8988T (cell line): ENCODE results near the gene HCN3.
A peak's percentile ranks its signal among the peaks of the same experiment; 100 is the strongest.
"Not testable (repeated sequence)": the region's sequence is repeated elsewhere in the genome, so short reads cannot be mapped to it uniquely, and the experiment has no call there.

Experiments
- DNase-seq: peaks from one replicate; pipeline ENCODE4 v3.0.0; 2011

HCN3 gene

GRCh38 chr1:155277070-155277901 is at the start of gene HCN3:
Gene HCN3 (plus strand): TSS chr1:155277463. CDS start chr1:155277591, 128 bp downstream.
- DNase-seq = peak; percentile 96

- no peak for DNase-seq
These were observed 49.2 kb upstream of the HCN3 start for GRCh38 chr1:155228096-155228427.

- DNase-seq = not testable (repeated sequence)
These were observed 46.0 kb upstream of the HCN3 start for GRCh38 chr1:155231302-155231701.

GRCh38 chr1:155232001-155232978 is 45.0 kb upstream of the HCN3 start:
- DNase-seq = not testable (repeated sequence)

- not testable (repeated sequence) for DNase-seq
These were observed 43.8 kb upstream of the HCN3 start for GRCh38 chr1:155233502-155233901.

- DNase-seq = not testable (repeated sequence)
These were observed 41.9 kb upstream of the HCN3 start for GRCh38 chr1:155235375-155235774.

- DNase-seq = no peak
These were observed 40.8 kb upstream of the HCN3 start for GRCh38 chr1:155236451-155236850.

- no peak for DNase-seq
These were observed 36.1 kb upstream of the HCN3 start for GRCh38 chr1:155241069-155241679.

GRCh38 chr1:155241841-155242264 is 35.4 kb upstream of the HCN3 start:
- no peak for DNase-seq

- DNase-seq = no peak
These were observed 34.4 kb upstream of the HCN3 start for GRCh38 chr1:155242805-155243358.

GRCh38 chr1:155244368-155245162 is 32.7 kb upstream of the HCN3 start:
- peak; percentile 95 for DNase-seq

GRCh38 chr1:155245163-155245524 is 32.1 kb upstream of the HCN3 start:
- no peak for DNase-seq

GRCh38 chr1:155246796-155247195 is 30.5 kb upstream of the HCN3 start:
- not testable (repeated sequence) for DNase-seq

- no peak for DNase-seq
These were observed 29.4 kb upstream of the HCN3 start for GRCh38 chr1:155247667-155248553.

GRCh38 chr1:155250246-155250632 is 27.0 kb upstream of the HCN3 start:
- no peak for DNase-seq

GRCh38 chr1:155250633-155251449 is 26.4 kb upstream of the HCN3 start:
- peak; percentile 98 for DNase-seq

GRCh38 chr1:155251566-155251965 is 25.7 kb upstream of the HCN3 start:
- no peak for DNase-seq

GRCh38 chr1:155253208-155253607 is 24.1 kb upstream of the HCN3 start:
- no peak for DNase-seq

- DNase-seq = no peak
These were observed 23.5 kb upstream of the HCN3 start for GRCh38 chr1:155253797-155254196.

GRCh38 chr1:155254228-155254713 is 23.0 kb upstream of the HCN3 start:
- no peak for DNase-seq
